NAMALWA (cell line): ENCODE results near the gene C11orf91.
A peak's percentile ranks its signal among the peaks of the same experiment; 100 is the strongest.
"Not testable (repeated sequence)": the region's sequence is repeated elsewhere in the genome, so short reads cannot be mapped to it uniquely, and the experiment has no call there.

Experiments
- DNase-seq: peaks from one replicate; pipeline ENCODE4 v3.0.0-alpha.2; 2015; ENCODE audit warnings: low spot score

The C11orf91 gene

GRCh38 chr11:33721426-33721825 is 20.8 kb upstream of the C11orf91 start:
- no peak for DNase-seq

GRCh38 chr11:33719587-33719986 is 19.0 kb upstream of the C11orf91 start:
- DNase-seq: no peak

- DNase-seq: no peak
Observed at GRCh38 chr11:33718440-33718839, 17.8 kb upstream of the C11orf91 start.

- peak; percentile 52 for DNase-seq
Observed at GRCh38 chr11:33716243-33716642, 15.6 kb upstream of the C11orf91 start.

GRCh38 chr11:33713856-33714398 is 13.3 kb upstream of the C11orf91 start:
- DNase-seq: no peak

GRCh38 chr11:33713151-33713855 is 12.7 kb upstream of the C11orf91 start:
- no peak for DNase-seq

- DNase-seq: no peak
Observed at GRCh38 chr11:33712436-33712835, 11.8 kb upstream of the C11orf91 start.

- no peak for DNase-seq
Observed at GRCh38 chr11:33709466-33709865, 8.8 kb upstream of the C11orf91 start.

GRCh38 chr11:33708985-33709384 is 8.4 kb upstream of the C11orf91 start:
- no peak for DNase-seq

GRCh38 chr11:33707831-33708230 is 7.2 kb upstream of the C11orf91 start:
- not testable (repeated sequence) for DNase-seq

- no peak for DNase-seq
Observed at GRCh38 chr11:33706966-33707365, 6.3 kb upstream of the C11orf91 start.

- no peak for DNase-seq
Observed at GRCh38 chr11:33706546-33706945, 5.9 kb upstream of the C11orf91 start.

GRCh38 chr11:33704240-33705002 is 3.8 kb upstream of the C11orf91 start:
- no peak for DNase-seq

- no peak for DNase-seq
Observed at GRCh38 chr11:33703788-33704187, 3.2 kb upstream of the C11orf91 start.

GRCh38 chr11:33703234-33703633 is 2.6 kb upstream of the C11orf91 start:
- DNase-seq: no peak

- DNase-seq: no peak
Observed at GRCh38 chr11:33701302-33702230, 940 bp upstream of the C11orf91 start.

- no peak for DNase-seq
Observed at GRCh38 chr11:33700063-33700501, 544 bp downstream of the C11orf91 start.

GRCh38 chr11:33699515-33700062 is 1.0 kb downstream of the C11orf91 start:
- DNase-seq: no peak

GRCh38 chr11:33698921-33699320 is 1.7 kb downstream of the C11orf91 start:
- no peak for DNase-seq

GRCh38 chr11:33697997-33698396 is 2.6 kb downstream of the C11orf91 start:
- DNase-seq: no peak

- no peak for DNase-seq
Observed at GRCh38 chr11:33696931-33697638, 3.5 kb downstream of the C11orf91 start.
